ENCODE measurements around the gene EPHA3. TPM values are rescaled to one million over a fixed set of nuclear protein-coding genes. Genes with fewer than 3 reads are reported as not detected.

EPHA3 gene
- total and polyA plus RNA-seq, 9 donors, result 1.0 to 6.9 (median 2.9) TPM

- Histone ChIP-seq H3K27ac (no peak overlapping the region), H3K4me1 (ENCODE audit: insufficient read depth) (no peaks in the 10 kb centered on the region), H3K9me3 (no peaks in the 10 kb centered on the region), H3K27me3 (no peaks in the 10 kb centered on the region), H3K4me3 (no peak overlapping the region), H3K36me3 (no peaks in the 10 kb centered on the region)
- intact Hi-C loops (cut with DNase I), result no loop called here
- TF ChIP-seq POLR2A (IDR thresholded peaks at IDR 0.05), result no peak
- no peak for TF ChIP-seq EP300 (IDR thresholded peaks at IDR 0.05)
- TF ChIP-seq CTCF (IDR thresholded peaks at IDR 0.05), result no peak
- WGBS, 3 donors, result 12 to 27% (median 18%) methylated on average over 2 of the region's 2 CpGs
- no peak for DNase-seq
These were observed 120.2 kb downstream of the EPHA3 start for GRCh38 chr3:89227634-89228033.

- 97 to 100% (median 98%) methylated on average over 2 of the region's 2 CpGs for WGBS, 3 donors
- H3K27ac ChIP-seq, result no peak overlapping the region
- H3K36me3 ChIP-seq, result no peaks in the 10 kb centered on the region
- TF ChIP-seq EP300 (IDR thresholded peaks at IDR 0.05), result no peak
- TF ChIP-seq POLR2A (IDR thresholded peaks at IDR 0.05), result no peak
- TF ChIP-seq CTCF (IDR thresholded peaks at IDR 0.05), result no peak
- H3K9me3 ChIP-seq, result no peaks in the 10 kb centered on the region
- DNase-seq, result no peak
- H3K4me1 ChIP-seq (ENCODE audit: insufficient read depth), result no peaks in the 10 kb centered on the region
- H3K4me3 ChIP-seq, result no peak overlapping the region
- intact Hi-C loops (cut with DNase I), result no loop called here
- H3K27me3 ChIP-seq, result no peaks in the 10 kb centered on the region
These were observed 124.7 kb downstream of the EPHA3 start for GRCh38 chr3:89232155-89232554.

GRCh38 chr3:89234620-89235019 lies 127.2 kb downstream of the EPHA3 start:
- Histone ChIP-seq H3K27me3 (no peaks in the 10 kb centered on the region), H3K4me3 (no peak overlapping the region), H3K27ac (no peak overlapping the region), H3K9me3 (no peaks in the 10 kb centered on the region), H3K4me1 (ENCODE audit: insufficient read depth) (no peaks in the 10 kb centered on the region), H3K36me3 (no peaks in the 10 kb centered on the region)
- TF ChIP-seq POLR2A (IDR thresholded peaks at IDR 0.05) (no peak), EP300 (IDR thresholded peaks at IDR 0.05) (no peak), CTCF (IDR thresholded peaks at IDR 0.05) (no peak)
- DNase-seq, result no peak
- intact Hi-C loops (cut with DNase I), result no loop called here

- intact Hi-C loops (cut with DNase I), result no loop called here
- no peaks in the 10 kb centered on the region for H3K4me1 ChIP-seq (ENCODE audit: insufficient read depth)
These were observed 131.4 kb downstream of the EPHA3 start for GRCh38 chr3:89238846-89239245.

More at GRCh38 chr3:89238846-89239245, 131.4 kb downstream of the EPHA3 start:
- H3K36me3 ChIP-seq, result no peaks in the 10 kb centered on the region
- H3K27me3 ChIP-seq, result no peaks in the 10 kb centered on the region
- no peak for TF ChIP-seq POLR2A (IDR thresholded peaks at IDR 0.05)
- no peak for TF ChIP-seq EP300 (IDR thresholded peaks at IDR 0.05)
- TF ChIP-seq CTCF (IDR thresholded peaks at IDR 0.05), result no peak
- WGBS, 3 donors, result 67 to 82% (median 72%) methylated on average over 2 of the region's 2 CpGs
- H3K4me3 ChIP-seq, result no peak overlapping the region
- no peak for DNase-seq
- H3K9me3 ChIP-seq, result no peaks in the 10 kb centered on the region
- no peak overlapping the region for H3K27ac ChIP-seq

Data from ovary (tissue), 9 donors.